Effector memory CD4-positive, alpha-beta T cell (primary cell): Measurements from ENCODE around the gene POC1A.
"Not testable (repeated sequence)": the region's sequence is repeated elsewhere in the genome, so short reads cannot be mapped to it uniquely, and the experiment has no call there.

ENCODE experiments used
- DNase-seq, 3 donors: peaks; one replicate each; pipeline ENCODE4 v3.0.0-alpha.2; 2020
- H3K27ac ChIP-seq: 2 replicates; pipeline ENCODE4 v1.7.0; 2013; ENCODE audit warnings: mild to moderate bottlenecking, low read length, moderate library complexity; ENCODE audit not compliant: insufficient read depth, poor library complexity, severe bottlenecking
- H3K27me3 ChIP-seq: replicated peaks from 2 replicates; pipeline ENCODE4 v1.7.0; 2013; ENCODE audit warnings: mild to moderate bottlenecking, low read length; ENCODE audit not compliant: insufficient read depth, control insufficient read depth, poor library complexity, severe bottlenecking
- H3K36me3 ChIP-seq: 2 replicates; pipeline ENCODE4 v1.7.0; 2013; ENCODE audit warnings: mild to moderate bottlenecking, low read length, moderate library complexity; ENCODE audit not compliant: control insufficient read depth, insufficient read depth
- H3K4me1 ChIP-seq: 2 replicates; pipeline ENCODE4 v1.7.0; 2013; ENCODE audit warnings: low read length, mild to moderate bottlenecking; ENCODE audit not compliant: control insufficient read depth, insufficient read depth, poor library complexity, severe bottlenecking
- H3K4me3 ChIP-seq: 2 replicates; pipeline ENCODE4 v1.7.0; 2013; ENCODE audit warnings: low read length, low read depth, mild to moderate bottlenecking; ENCODE audit not compliant: insufficient read depth, poor library complexity, severe bottlenecking
- H3K9me3 ChIP-seq: 2 replicates; pipeline ENCODE4 v1.7.0; 2013; ENCODE audit warnings: mild to moderate bottlenecking, low read length, moderate library complexity; ENCODE audit not compliant: control insufficient read depth

POC1A gene

DNA sequence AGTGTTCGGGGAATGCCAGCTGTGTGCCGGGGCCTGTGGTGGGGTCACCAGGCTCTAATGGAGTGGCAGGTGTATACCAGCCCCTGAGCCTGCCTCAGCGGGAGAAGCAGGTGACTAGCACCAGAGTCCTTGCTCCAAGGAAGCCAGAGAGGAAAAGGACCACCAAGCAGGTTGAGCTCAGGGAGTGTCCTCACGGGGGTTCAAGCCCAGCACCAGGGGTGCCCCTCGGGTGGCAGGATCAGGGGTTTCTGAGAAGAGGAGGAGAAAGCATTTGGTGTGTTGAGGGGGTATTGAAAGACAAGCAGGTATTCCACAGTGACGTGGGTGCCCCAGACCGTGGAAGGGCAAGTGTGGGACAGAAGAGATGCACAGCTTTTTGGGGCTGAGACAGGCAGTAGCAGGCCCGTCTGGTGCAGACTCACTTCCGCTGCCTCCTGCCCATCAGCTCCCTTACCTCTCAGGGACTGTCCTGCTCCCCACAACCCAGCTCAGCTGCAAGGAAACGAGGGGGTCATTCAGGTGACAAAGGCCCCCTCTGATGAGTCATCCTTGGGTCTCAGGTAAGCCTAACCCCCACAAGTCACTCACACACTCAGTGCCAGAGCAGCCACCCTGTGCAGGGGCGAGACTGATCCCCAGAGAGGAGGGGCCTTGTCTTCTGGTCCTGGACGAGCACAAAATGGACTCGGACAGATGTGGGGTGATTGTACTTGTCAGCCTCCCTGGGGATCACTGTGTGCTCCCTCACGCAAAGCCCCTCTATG, 21.4 kb upstream of the POC1A start:
- H3K27ac ChIP-seq: no peak overlapping the region
- no peaks in the 10 kb centered on the region for H3K4me1 ChIP-seq
- DNase-seq: no peak
- no peaks in the 10 kb centered on the region for H3K27me3 ChIP-seq
- H3K36me3 ChIP-seq: no peaks in the 10 kb centered on the region
- no peak overlapping the region for H3K4me3 ChIP-seq
- no peaks in the 10 kb centered on the region for H3K9me3 ChIP-seq

DNA sequence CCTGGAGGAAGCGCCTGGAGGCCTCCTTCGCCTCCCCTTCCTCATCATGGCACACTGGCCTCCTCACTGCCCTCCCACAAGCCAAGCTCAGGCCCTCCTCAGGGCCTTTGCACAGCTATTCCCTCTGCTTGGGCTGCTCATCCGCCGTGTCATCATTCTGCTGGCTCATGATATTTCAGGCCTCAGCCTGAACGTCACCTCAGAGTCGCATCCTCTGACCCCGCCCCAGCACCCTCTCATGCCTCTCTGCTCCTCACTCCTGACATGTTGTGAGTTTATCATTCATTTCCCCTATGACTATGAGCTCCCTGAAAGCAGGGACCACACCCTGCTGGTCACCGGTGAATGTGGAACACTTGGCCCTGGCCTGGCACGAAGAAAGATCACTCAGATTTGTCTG, 20.7 kb upstream of the POC1A start:
- Histone ChIP-seq H3K27me3 (no peaks in the 10 kb centered on the region), H3K4me3 (no peak overlapping the region), H3K4me1 (no peaks in the 10 kb centered on the region), H3K27ac (no peak overlapping the region), H3K9me3 (no peaks in the 10 kb centered on the region), H3K36me3 (no peaks in the 10 kb centered on the region)
- DNase-seq: no peak

DNA sequence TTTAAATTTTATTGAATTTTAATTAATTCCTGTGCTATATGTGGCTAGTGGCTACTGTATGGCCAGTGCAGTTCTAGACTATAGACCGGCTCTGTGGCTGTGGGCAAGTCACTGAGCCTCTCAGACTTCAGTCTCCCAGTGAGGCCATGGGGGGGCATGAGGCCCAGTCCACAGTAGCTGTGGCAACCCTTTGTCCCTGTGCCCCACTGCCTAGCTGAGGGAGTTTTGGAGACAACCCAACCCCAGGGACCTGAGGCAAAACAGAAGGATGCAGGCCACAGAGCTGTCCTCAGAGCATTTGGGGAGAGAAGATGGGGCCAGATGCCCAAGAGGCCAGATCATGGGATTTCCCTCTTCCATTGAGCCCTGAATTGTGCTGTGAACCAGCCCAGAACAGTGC, 18.9 kb upstream of the POC1A start:
- no peak overlapping the region for H3K27ac ChIP-seq
- H3K4me3 ChIP-seq: no peak overlapping the region
- DNase-seq: no peak
- no peaks in the 10 kb centered on the region for H3K36me3 ChIP-seq
- H3K27me3 ChIP-seq: no peaks in the 10 kb centered on the region
- no peaks in the 10 kb centered on the region for H3K4me1 ChIP-seq
- no peaks in the 10 kb centered on the region for H3K9me3 ChIP-seq

DNA sequence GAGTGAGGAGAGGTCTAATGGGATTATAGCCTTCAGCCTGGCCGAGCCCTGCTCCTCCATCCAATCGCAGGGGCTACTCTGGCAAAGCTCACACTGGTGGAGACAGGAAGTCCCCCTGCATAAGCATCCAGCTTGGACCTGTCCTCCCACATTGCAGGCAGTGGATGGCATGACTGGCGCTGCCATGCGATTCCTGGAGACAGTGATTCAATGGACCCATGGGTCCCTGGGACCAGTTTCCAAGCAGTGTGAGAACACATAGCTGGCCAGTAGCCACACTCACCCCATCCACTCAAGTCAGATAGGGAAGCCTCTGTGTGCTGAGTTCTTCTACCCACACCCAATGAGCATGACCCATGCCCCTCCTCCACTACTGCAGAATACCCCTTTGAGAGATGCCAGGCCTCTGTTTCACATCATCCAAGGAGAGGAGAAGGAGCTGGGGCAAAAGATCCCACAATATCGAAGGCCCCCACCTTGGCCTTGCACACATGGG, 18.1 kb upstream of the POC1A start:
- Histone ChIP-seq H3K27ac (no peak overlapping the region), H3K4me1 (no peaks in the 10 kb centered on the region), H3K4me3 (no peak overlapping the region), H3K9me3 (no peaks in the 10 kb centered on the region), H3K36me3 (no peaks in the 10 kb centered on the region), H3K27me3 (no peaks in the 10 kb centered on the region)
- DNase-seq: no peak

DNA sequence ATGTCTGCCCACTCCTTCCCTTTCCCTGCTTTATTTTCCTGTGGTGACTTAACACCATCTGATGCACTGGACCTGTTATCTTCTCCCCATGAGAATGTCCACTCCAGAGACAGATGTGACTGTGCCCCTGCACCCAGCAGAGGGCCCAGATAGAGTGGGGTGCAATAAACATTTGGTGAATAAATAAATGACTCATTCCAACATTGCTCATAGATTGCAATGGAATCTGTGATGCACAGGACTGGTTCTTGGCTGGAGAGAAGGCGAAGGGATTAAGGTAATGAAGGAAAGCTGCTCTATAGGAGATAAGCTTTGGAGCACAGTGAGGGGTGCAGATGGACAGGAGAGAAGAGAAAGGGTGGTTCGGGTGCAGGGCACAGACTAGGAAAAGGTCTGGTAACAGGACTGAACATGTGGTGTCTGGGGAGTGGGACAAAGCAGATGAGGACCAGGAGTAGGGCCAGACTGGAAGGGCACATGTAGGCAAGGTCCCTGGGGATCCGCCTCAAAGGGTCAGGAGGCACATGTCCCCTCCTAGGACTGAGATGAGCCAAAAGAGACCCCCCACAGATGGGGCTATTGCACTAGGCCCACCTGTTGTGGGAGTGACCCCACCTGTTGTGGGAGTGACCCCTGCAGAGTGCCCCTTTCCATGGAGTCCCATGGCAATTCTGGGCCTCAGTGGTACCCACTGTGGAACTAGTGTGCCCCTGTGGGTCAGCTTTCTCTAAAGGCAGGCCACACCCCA, 17.5 kb upstream of the POC1A start:
- no peak for DNase-seq
- H3K36me3 ChIP-seq: no peaks in the 10 kb centered on the region
- no peak overlapping the region for H3K27ac ChIP-seq
- H3K27me3 ChIP-seq: no peaks in the 10 kb centered on the region
- H3K9me3 ChIP-seq: no peaks in the 10 kb centered on the region
- no peaks in the 10 kb centered on the region for H3K4me1 ChIP-seq
- no peak overlapping the region for H3K4me3 ChIP-seq

DNA sequence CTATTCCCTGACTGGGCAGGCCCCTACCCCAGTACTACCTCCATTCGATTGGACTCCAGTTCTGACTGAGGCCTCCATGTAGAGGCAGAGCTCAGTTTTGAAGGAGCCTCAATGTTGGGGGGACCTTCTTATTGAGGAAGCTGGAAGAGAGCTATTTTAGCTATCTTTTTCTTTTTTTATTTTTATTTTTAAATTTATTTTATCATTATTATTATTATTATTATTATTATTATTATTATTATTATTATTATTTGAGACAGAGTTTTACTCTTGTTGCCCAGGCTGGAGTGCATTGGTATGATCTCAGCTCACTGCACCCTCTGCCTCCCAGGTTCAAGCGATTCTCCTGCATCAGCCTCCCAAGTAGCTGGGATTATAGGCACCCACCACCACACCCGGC, 16.0 kb upstream of the POC1A start:
- not testable (repeated sequence) for H3K27me3 ChIP-seq, DNase-seq, H3K36me3 ChIP-seq, H3K9me3 ChIP-seq, H3K27ac ChIP-seq, H3K4me1 ChIP-seq, H3K4me3 ChIP-seq

DNA sequence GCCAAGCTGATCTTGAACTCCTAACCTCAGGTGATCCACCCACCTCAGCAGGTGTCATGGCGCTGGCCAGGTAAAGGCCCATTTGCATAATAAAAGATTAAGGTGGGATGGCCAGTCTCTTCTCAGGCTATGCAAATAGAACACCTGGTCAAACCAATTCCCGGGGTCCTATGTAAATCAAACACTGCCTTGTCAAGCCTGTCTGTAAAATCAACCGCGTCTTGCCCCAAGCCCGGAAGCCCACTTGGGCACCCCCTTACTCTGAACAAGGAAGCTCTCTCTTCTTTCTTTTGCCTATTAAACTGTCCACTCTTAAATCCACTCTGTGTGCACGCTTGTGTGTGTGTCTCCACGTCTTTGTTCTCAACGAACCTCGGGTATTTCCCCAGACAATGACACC, 13.0 kb upstream of the POC1A start:
- H3K27me3 ChIP-seq: no peaks in the 10 kb centered on the region
- H3K4me3 ChIP-seq: no peak overlapping the region
- H3K36me3 ChIP-seq: no peaks in the 10 kb centered on the region
- H3K9me3 ChIP-seq: no peaks in the 10 kb centered on the region
- no peak for DNase-seq
- H3K27ac ChIP-seq: no peak overlapping the region
- H3K4me1 ChIP-seq: no peaks in the 10 kb centered on the region

DNA sequence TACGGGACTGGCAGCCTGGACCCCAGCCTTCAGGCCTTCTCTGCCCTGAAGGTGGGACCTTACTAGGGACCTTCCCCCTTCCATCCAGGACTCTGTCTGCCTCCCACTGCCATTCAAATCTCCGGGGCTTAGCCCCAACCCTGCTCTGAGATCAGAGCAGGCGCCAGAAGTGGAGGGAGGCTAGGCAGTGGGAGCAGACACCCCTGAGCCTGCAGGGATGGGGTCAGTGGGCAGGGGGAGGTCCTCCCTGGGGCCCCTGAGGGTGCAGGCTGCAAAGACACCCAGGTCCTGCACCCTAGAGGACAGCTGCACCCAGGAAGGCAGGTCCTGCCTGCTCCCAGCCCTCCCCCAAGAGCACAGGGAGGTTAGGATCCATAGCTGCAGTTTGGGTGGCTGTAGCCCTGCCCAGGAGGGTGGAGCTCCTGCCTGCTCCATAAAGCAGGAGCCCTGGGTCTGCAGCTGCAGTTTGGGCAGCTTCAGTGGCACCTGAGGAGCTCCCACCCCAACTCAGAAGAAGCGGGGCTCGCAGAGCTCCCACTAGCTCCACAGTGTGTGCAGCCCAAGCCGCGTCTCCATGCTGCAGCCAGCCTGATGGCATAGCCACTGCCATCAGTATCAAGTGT, 8.1 kb upstream of the POC1A start:
- H3K4me3 ChIP-seq: no peak overlapping the region
- H3K9me3 ChIP-seq: no peaks in the 10 kb centered on the region
- H3K36me3 ChIP-seq: no peaks in the 10 kb centered on the region
- no peak for DNase-seq
- H3K4me1 ChIP-seq: no peaks in the 10 kb centered on the region
- no peaks in the 10 kb centered on the region for H3K27me3 ChIP-seq
- H3K27ac ChIP-seq: no peak overlapping the region

DNA sequence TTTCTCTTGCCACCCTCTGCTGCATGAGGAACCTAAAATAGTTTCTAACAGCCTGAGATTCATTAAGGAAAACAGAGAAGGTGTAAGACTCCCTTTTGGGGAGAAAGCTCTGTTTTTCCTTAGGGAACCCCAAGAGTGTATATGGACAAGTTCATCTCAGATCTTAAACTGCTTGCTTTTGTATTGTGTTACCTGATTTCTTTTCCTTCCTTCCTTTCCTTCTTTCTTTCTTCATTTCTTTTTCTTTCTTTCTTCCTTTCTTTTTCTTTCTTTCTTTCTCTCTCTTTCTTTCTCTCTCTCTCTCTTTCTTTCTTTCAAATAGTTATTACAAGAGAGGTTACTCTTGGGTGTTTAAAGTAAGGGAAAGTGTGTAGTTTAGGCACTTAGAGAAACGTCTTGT, 5.3 kb upstream of the POC1A start:
- no peak for DNase-seq
- Histone ChIP-seq H3K4me3 (no peak overlapping the region), H3K27ac (no peak overlapping the region)

DNA sequence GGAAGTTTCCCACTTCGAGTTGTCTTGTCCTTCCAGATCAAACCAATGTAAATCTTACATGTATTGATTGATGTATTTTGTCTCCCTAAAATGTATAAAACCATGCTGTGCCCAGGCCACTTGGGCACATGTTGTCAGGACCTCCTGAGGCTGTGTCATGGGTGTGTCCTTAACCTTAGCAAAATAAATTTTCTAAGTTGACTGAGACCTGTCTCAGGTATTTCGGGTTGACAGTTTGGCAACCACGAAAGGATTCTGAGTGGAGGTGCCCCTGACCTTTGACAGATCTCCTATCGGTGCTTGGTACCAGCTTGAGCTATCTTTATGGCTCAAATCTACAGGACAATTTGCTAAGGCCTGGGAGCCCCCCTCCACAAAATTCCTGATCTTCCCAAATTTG, 1.7 kb upstream of the POC1A start:
- H3K27ac ChIP-seq: no peak overlapping the region
- H3K27me3 ChIP-seq: no peaks in the 10 kb centered on the region
- H3K36me3 ChIP-seq: no peaks in the 10 kb centered on the region
- DNase-seq: no peak
- no peak overlapping the region for H3K4me3 ChIP-seq
- H3K9me3 ChIP-seq: no peaks in the 10 kb centered on the region
- H3K4me1 ChIP-seq: peaks cover 9% of the 10 kb centered on the region

More for the DNA sequence above, 5.3 kb upstream of the POC1A start:
- H3K27me3 ChIP-seq: no peaks in the 10 kb centered on the region
- no peaks in the 10 kb centered on the region for H3K9me3 ChIP-seq
- no peaks in the 10 kb centered on the region for H3K36me3 ChIP-seq
- H3K4me1 ChIP-seq: peaks cover 4% of the 10 kb centered on the region
